Heart right ventricle (tissue), 16 donors: ENCODE data around the gene TXNRD1. TPM values are rescaled to one million over a fixed set of nuclear protein-coding genes. Genes with fewer than 3 reads are reported as not detected.

Experiments used
- ATAC-seq, 8 donors: fragments of 200-7000 bp; cut with Tn5 transposase; one replicate each; pipeline ENCODE4 v1.9.1; 2020; ENCODE audit warnings: mild to moderate bottlenecking in 8 of 8, moderate library complexity in 8 of 8, moderate number of reproducible peaks in 1 of 8
- DNase-seq, 2 donors: peaks; one replicate each; pipeline ENCODE4 v3.0.0-alpha.2; 2020
- H3K27ac ChIP-seq, 10 donors: fragments of 200-600 bp; sonication (generic) in 2 of 10; one replicate each; pipeline versions ENCODE4 v1.5.0 to v1.8.0; 2020 to 2022; ENCODE audit warnings: mild to moderate bottlenecking in 3 of 10
- H3K27me3 ChIP-seq, 7 donors: fragments of 200-600 bp; one replicate each; pipeline ENCODE4 v1.8.0; 2021 to 2022; ENCODE audit warnings: mild to moderate bottlenecking in 2 of 7
- H3K36me3 ChIP-seq, 9 donors: fragments of 200-600 bp; sonication (generic) in 1 of 9; one replicate each; pipeline versions ENCODE4 v1.5.0 to v1.8.0; 2020 to 2022; ENCODE audit warnings: mild to moderate bottlenecking in 2 of 9
- H3K4me1 ChIP-seq, 9 donors: fragments of 200-600 bp; sonication (generic) in 1 of 9; one replicate each; pipeline versions ENCODE4 v1.5.0 to v1.8.0; 2020 to 2022; ENCODE audit warnings: mild to moderate bottlenecking in 4 of 9
- H3K4me3 ChIP-seq, 10 donors: fragments of 200-600 bp; sonication (generic) in 2 of 10; one replicate each; pipeline versions ENCODE4 v1.5.0 to v1.8.0; 2020 to 2022; ENCODE audit warnings: mild to moderate bottlenecking in 7 of 10, moderate library complexity in 2 of 10
- H3K9me3 ChIP-seq, 11 donors: fragments of 200-600 bp in 10 of 11; sonication (generic) in 2 of 11; one replicate each; pipeline versions ENCODE4 v1.5.0 to v1.8.0; 2013 to 2022; ENCODE audit warnings: mild to moderate bottlenecking in 2 of 11, control low read depth in 1 of 11, moderate library complexity in 1 of 11
- CTCF ChIP-seq, 9 donors: fragments of 200-600 bp; sonication (generic) in 2 of 9; IDR thresholded peaks; one replicate each; pipeline versions ENCODE4 v1.5.0 to v1.8.0; 2021 to 2022; ENCODE audit warnings: antibody characterized with exemption in 9 of 9, mild to moderate bottlenecking in 5 of 9, moderate library complexity in 1 of 9
- WGBS, 2 donors: extraction: QIAGEN DNeasy Blood & Tissue Kit; methylation state at CpG; one replicate each; pipeline ENCODE4 v1.1.7; 2013; ENCODE audit warnings: inconsistent platforms in 1 of 2; 5-methylcytosine and 5-hydroxymethylcytosine counted together
- intact Hi-C, 10 donors: fragments of 100-400 bp; cut with DNase I; formaldehyde crosslinking; loops; one replicate each; pipeline versions ENCODE4 v1.11.1 to v1.14.2; 2022
- polyA plus RNA-seq, 2 donors: library from polyadenylated mRNA; stranded (reverse); fragments of 200-250 nt; gene quantifications; one replicate each; pipeline ENCODE4 v1.2.3, GENCODE V29; 2013
- total RNA-seq, 10 donors: library from RNA; stranded (reverse); fragmentation: NEBNext Ultra II Directional in 3 of 10; extraction: Animal tissue kit (Norgen Biotek cat#: 25700) in 3 of 10; gene quantifications; one replicate each; pipeline versions ENCODE4 v1.2.1 to v1.2.4, GENCODE V29; 2021 to 2023
- donor health status: Arrhythmogenic right ventricular cardiomyopathy.
- donor health status: ischemic (EF 13 %, LVEDD 7.1; RV severe dilation, severe dysfunction).
- donor health status: healthy with polysubstance abuse.
- donor health status: DM: no; HTN: yes; CAD: no.
- donor health status: DM: no; HTN: no; CAD: no.
- donor health status: ischemic (EF 25% LVEDD 6.9; RV normal size, moderate dysfunction).
- donor health status: ischemic (EF 25% LVEDD 5.7; RV mildly dilated, moderate dysfunction).
- donor health status: healthy.
- donor health status: DM: yes; HTN: yes; CAD: no.
- donor health status: Ischemic cardiomyopathy.
- donor health status: ischemic (EF 35%, LVEDD 5.7; RV mildly dilated, moderate dysfunction).
- donor health status: nonischemic (EF 11% LVEDD 7.7; RV severe dilation, severe dysfunction).
- donor health status: DM: yes; HTN: yes; CAD: no.
- donor health status: PGD.
- donor health status: ischemic (EF 29% LVEDD 5.4; RV normal size, mild dysfunction).
- donor health status: nonischemic (EF 23%, LVEDD 6.1; RV moderate dilation, normal function).

TXNRD1 gene
- total and polyA plus RNA-seq, 12 donors, result 20.6 to 113 (median 79.5) TPM

- DNase-seq (no peak), ATAC-seq (peak in 1 of 8 donors; percentile 41)
- Histone ChIP-seq H3K4me3 (no peak overlapping the region), H3K9me3 (peaks cover 0 to 6% (median 2%) of the 10 kb centered on the region in 11 donors), H3K27me3 (peaks cover 0 to 2% (median 0%) of the 10 kb centered on the region in 7 donors), H3K27ac (no peak overlapping the region), H3K4me1 (peaks cover 0 to 5% (median 0%) of the 10 kb centered on the region in 9 donors), H3K36me3 (no peaks in the 10 kb centered on the region)
- TF ChIP-seq CTCF (IDR thresholded peaks at IDR 0.05), result no peak
- intact Hi-C loops, result loop anchor here in 1 of 10 donors (5.0 kb wide), 1 partner anchor 677 kb away; no protein-coding TSS in a partner anchor
- 71 to 78% methylated on average over 6 of the region's 6 CpGs for WGBS, 2 donors
Measured at GRCh38 chr12:104374806-104375205, 159.2 kb downstream of the TXNRD1 start.

GRCh38 chr12:104375775-104376174 is 160.2 kb downstream of the TXNRD1 start:
- Histone ChIP-seq H3K27me3 (peaks cover 0 to 4% (median 0%) of the 10 kb centered on the region in 7 donors), H3K27ac (no peak overlapping the region), H3K4me3 (no peak overlapping the region), H3K4me1 (peaks cover 0 to 5% (median 0%) of the 10 kb centered on the region in 9 donors), H3K36me3 (no peaks in the 10 kb centered on the region), H3K9me3 (peaks cover 0 to 3% (median 0%) of the 10 kb centered on the region in 11 donors)
- intact Hi-C loops, result loop anchor here in 1 of 10 donors (5.0 kb wide), 1 partner anchor 677 kb away; no protein-coding TSS in a partner anchor
- WGBS, 2 donors, result 59 to 67% methylated on average over 4 of the region's 4 CpGs
- DNase-seq (no peak), ATAC-seq (no peak)
- no peak for TF ChIP-seq CTCF (IDR thresholded peaks at IDR 0.05)

- H3K9me3 ChIP-seq, result peaks cover 0 to 3% (median 0%) of the 10 kb centered on the region in 11 donors
- WGBS, 2 donors, result 83 to 84% methylated on average over 18 of the region's 18 CpGs
- ATAC-seq (no peak), DNase-seq (no peak)
- no peak overlapping the region for H3K4me3 ChIP-seq
- no peak overlapping the region for H3K27ac ChIP-seq
- H3K4me1 ChIP-seq, result peaks cover 0 to 9% (median 0%) of the 10 kb centered on the region in 9 donors
- peaks cover 0 to 4% (median 0%) of the 10 kb centered on the region in 7 donors for H3K27me3 ChIP-seq
- TF ChIP-seq CTCF (IDR thresholded peaks at IDR 0.05), result no peak
- intact Hi-C loops, result loop anchor here in 1 of 10 donors (5.0 kb wide), 1 partner anchor 675 kb away; no protein-coding TSS in a partner anchor
- H3K36me3 ChIP-seq, result no peaks in the 10 kb centered on the region
Measured at GRCh38 chr12:104376650-104377513, 161.3 kb downstream of the TXNRD1 start.

GRCh38 chr12:104377514-104377812 is 161.9 kb downstream of the TXNRD1 start:
- ATAC-seq, result no peak
- H3K27ac ChIP-seq, result no peak overlapping the region
- H3K27me3 ChIP-seq, result peaks cover 0 to 4% (median 0%) of the 10 kb centered on the region in 7 donors
- H3K9me3 ChIP-seq, result peaks cover 0 to 3% (median 0%) of the 10 kb centered on the region in 11 donors
- DNase-seq, result no peak
- intact Hi-C loops, result loop anchor here in 1 of 10 donors (5.0 kb wide), 1 partner anchor 675 kb away; no protein-coding TSS in a partner anchor
- H3K36me3 ChIP-seq, result no peaks in the 10 kb centered on the region
- 70 to 79% methylated on average over 5 of the region's 5 CpGs for WGBS, 2 donors
- H3K4me1 ChIP-seq, result peaks cover 0 to 10% (median 0%) of the 10 kb centered on the region in 9 donors
- H3K4me3 ChIP-seq, result no peak overlapping the region
- TF ChIP-seq CTCF (IDR thresholded peaks at IDR 0.05), result no peak
